GM18861 (cell line): ENCODE data around the gene OXGR1.
"Not testable (repeated sequence)": the region's sequence is repeated elsewhere in the genome, so short reads cannot be mapped to it uniquely, and the experiment has no call there.

Source experiments
- ATAC-seq: cut with Tn5 transposase; IDR thresholded peaks from one replicate; pipeline ENCODE4 v1.9.1; 2021; ENCODE audit not compliant: unreplicated experiment

Gene OXGR1

DNA sequence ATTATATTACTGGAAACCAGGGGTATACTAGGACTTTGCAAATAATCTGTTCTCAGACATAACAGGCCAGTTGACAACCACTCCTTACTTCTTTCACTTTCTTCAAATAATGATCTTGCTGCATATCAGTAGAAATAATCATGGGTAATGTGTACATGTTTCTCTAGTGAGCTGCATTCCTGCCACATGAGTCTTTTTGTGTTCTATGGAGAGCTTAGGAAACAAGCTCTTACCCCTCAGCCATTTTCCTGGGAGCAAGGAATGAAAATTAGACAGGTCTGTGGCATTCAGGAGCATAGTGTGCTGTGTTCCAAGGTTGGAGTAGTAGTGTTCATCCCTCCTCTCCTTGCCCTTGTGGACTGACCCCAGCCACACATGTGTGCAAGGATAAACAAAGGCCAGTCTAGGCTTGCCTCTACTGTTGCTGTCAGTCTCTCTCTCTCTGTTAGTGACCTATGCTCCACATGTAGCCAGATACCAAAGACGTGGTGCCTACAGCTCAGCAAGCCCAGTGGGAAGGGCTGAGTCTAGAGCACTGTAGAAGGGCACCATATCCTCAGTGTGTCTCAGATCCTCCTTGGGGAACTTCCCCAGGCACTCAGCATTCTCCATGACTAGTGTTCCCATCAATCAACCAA lies 11.5 kb upstream of the OXGR1 start:
- ATAC-seq = no peak

DNA sequence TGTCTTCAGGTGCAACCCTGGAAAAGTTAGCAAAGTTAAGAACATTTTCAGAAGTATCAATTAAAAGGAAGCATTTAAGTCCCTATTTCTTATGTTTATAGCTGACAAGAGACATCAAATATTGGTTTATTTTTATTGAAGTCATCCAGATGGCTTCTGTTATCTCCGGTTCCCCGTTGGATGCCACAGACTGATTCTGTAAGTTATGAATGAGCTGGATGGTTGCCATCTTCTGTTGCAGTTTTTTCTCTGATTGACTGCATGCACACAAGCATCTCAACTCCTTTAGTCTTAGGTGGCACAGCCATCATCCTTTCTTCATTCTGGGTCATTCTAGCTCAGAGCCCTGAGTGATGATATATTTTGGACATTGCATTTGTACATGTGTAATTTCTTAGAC lies 10.6 kb upstream of the OXGR1 start:
- no peak for ATAC-seq

DNA sequence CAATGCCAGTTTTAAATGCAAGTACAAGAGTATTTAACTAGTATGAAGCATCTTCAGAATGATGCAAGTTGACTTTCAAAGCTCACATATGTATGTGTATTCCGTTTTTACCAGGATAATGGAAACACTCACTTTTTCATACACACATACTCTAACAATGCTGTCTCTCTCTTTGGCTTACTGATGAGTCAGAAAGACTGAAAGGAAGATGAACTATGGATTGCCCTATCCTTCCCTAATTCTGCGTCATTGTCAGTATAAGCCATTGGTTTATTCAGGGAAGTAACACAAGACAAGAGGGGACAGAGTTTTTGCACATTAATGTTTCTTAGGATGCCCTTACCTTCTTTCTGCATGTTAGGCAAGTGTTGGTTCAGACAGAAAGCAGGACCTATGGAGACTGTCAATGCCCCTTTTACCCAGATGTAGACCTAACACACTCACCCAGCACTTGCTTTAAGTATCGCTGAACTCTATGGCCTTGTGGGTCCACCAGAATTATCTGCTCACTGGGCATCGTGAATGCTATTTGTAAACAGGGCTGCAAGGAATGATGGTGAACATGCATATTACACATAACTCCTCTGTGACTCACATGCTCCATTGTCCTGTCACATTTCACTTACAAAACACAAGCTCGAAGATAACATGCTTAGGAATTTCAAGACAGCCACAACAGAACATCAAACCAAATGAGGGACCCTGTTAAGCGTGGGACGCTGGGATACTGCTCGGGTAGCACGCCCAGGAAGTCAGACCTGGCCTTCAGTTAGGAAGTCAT lies 10.0 kb upstream of the OXGR1 start:
- no peak for ATAC-seq

DNA sequence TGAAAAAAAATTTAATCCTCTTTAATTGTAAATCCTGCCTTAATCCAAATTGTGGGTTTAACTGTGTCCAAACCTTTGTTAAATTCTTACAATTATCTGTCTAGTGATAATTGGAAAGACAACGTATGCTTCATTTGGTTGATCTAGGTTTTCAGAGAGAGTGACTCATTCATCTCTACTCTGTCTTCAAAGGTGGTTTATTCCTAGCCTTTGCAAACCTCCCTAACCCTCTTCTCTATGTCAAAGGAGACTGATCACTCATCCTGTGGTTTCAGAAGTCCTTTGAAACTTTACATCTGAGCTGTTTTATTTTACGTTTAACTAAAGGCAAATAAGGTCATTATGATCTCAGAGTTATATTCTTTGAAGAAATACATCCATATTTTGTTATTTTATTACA lies 8.8 kb upstream of the OXGR1 start:
- ATAC-seq = no peak

DNA sequence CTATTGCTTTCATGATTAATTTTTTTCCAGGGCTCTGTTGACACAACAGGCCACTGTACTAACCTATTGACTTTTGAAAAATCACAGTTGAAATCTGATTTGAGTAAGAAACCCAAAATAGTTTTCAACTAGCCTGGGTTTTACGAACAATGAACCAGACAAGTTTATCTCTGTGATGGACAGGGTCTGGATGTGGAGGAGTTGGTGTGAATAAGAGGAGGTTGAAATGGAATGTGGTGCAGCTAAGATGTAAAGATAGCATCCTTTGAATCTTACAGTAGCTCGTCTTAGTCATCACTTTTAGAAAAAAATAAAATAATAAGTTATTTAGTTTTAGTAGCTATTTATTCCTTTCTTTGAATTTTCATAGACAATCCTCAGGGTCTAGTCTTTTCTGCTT lies 8.3 kb upstream of the OXGR1 start:
- no peak for ATAC-seq

DNA sequence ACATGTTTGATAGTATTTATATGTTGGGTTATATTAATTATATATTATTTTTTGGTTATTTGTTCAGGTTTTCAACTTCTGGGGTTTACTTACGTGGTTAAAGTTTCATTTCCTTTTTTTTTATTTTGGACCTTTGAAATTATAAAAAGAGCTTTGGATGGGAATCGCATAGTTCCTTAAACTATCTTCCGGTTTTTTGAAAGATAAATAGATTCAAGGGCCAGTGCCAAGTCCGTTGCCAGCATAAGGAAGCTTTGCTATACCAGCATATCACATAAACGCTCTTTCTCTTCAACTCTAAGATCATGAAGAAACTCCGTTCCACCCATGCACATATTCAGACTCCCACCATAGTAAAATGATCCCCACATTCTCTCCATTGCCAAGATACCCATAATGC lies 7.4 kb upstream of the OXGR1 start:
- no peak for ATAC-seq

DNA sequence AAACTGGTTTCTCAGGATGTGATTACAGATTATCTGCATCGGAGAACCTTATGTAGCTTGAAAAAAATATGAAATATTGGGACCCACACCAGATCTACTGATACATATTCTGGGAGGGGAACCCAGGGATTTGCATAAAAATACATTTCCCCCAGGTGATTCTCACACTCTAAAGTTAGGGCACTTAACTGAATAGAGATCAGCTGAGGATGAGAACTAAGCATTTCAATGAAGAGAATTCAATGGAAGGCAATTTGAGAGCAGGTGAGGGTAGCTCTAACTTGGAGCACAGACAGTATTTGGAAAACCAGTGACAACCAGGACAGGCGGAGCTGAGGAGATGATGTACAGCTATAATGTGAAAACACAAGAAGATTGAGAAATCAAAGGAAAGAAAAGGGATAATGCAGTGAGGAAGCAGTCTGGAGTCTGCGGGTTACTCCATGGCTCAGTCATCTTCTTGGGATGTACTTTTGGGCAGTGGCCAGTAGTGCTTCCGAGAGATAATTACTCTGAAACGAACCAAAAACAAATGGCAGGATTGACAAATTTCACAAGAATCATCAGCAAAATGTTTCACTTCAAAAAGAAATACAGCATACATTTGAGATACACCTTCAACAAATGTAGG lies 6.1 kb upstream of the OXGR1 start:
- ATAC-seq = no peak

DNA sequence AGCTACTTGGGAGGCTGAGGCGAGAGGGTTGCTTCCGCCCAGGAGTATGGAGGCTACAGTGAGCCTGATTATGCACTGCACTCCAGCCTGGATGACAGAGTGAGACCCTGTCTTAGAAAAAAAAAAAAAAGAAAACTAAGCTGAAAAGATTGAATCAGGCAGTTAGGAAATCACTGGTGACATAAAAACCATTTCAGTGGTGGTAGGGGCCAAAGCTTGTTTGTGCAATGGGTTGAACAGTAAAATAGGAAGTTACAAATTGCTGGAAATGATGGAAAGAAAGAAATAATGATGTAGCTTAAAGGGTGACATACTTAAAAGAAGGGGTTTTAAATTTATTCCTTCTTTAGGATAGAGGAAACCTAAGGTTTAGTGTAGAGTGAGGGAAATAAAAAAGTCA lies 4.8 kb upstream of the OXGR1 start:
- no peak for ATAC-seq

DNA sequence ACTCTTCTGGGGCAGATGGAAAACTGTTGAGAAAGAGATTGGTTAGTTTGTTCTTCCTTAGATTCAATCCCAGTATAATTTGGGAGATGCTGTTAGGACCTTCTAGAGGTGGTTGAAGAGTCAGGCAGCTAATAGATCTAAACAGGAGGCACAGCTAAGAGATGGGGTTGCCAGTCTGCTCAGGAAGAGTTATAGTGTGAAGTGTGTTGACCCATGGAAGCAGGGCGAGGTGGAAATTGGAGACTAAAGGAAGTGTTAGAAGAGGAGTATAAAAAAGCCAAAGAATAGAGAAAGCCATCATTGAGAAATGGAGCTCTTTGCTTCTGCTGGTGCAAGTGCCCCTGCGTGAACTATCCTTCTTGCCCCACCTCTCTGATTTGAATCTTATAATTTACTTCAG lies 3.8 kb upstream of the OXGR1 start:
- ATAC-seq = no peak

DNA sequence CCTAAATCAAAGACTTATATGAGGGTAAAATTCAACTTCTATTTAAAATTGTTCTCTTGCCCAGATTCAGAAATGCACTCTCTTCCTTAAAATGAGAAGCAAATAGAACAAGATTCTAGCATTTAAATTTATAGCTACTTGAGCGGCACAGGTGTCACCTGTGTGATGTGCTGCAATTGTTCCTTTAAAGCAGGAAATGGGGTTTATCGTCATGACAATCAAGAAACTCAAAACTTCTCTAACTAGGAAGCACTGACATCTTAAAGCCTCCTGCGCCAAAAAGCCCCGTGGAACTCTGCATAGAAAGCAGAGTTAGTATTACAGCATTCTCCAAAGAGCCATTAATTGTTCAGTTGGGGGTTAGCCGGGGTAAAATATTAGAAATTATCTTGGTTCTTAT lies 2.6 kb upstream of the OXGR1 start:
- ATAC-seq = no peak

DNA sequence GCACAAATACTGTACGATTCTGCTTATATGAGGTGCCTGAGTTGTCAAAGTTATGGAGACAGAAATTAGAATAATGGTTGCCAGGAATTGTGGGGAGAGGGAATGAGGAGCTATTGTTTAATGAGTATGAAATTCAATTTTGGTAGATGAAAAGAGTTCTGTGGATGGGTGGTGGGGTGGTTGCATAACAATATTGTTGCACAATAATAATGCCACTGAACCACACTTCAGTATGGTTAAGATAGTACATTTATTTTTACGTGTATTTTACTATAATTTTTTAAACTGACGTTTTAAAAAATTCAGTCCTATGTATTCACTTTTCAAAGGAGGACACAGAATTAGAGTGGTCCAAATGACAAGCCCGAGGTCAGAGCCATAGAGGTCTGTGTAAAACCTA lies 1.8 kb upstream of the OXGR1 start:
- ATAC-seq = no peak

DNA sequence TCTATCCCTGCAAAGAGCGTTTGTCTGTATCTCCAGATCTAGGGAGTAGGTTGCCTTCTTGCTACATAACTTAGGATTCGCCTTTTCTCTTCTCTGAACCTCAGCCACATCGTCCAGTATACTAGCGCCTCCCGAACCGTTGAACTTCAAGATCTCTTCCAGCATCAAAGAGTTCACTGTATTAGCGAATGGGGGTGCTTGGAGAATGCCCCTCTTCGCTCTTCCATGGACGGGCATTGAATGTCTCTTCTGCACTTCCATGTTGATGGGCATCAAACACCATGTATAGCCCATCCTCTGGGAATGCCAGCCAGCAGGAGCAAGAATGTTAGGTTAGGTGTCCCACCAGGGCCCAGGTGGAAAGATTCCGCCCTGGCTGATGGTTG lies 575 bp upstream of the OXGR1 start:
- no peak for ATAC-seq

DNA sequence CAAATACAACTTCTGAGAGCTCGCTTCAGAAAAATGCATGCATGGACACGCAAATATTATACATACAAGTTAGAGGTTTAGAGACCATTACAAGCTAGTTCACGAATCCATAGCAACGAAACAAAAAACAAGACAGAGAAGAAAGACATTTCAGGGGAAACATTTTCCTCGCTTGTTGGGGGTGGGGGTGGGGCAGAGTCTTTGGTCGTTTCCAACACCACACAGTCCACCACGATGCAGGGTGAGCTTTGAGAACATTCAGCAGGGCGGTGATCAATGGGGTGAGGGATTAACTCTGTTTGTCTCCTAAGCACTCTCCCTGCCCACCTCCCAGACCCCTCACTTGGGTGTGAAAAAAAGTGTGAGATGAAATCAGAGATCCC lies 651 bp downstream of the OXGR1 start:
- no peak for ATAC-seq

DNA sequence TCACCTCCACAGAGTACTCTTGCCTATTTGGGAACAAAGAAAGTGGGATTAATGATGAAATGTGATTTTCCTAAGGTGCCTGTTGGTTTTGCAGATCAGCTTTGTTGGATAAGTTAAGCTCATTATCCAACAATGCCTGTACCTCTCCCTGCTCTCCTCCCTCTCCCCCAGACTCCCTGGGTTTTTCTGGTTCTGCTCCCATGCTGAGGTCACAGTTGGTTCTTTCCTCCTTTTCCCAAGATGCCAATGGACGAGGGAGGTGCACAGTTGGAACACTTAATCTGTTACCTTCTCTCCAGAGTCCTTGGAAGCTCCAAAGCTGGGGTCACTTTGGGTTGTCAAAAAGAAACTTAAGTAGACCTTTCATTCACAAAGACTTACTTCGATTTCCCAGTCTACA lies 1.6 kb downstream of the OXGR1 start:
- no peak for ATAC-seq

DNA sequence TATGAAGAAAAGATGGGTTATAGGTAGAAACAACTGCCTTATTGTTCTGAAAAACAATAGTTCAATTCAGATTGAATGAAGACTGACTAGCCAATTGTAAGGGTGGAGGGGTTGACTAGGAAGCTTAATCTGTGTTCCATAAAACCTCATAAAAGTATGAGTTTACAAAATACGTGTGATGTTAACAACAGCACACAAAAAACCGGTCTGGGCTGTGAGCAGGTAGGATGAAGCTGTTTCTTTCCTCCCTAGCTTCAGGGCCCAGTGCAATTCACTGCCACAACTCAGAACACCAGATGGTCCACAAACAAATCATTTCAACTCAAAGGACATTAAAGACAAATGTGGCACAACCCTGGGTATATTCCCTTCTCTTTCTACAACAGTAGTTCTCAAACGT lies 3.2 kb downstream of the OXGR1 start:
- ATAC-seq = no peak

DNA sequence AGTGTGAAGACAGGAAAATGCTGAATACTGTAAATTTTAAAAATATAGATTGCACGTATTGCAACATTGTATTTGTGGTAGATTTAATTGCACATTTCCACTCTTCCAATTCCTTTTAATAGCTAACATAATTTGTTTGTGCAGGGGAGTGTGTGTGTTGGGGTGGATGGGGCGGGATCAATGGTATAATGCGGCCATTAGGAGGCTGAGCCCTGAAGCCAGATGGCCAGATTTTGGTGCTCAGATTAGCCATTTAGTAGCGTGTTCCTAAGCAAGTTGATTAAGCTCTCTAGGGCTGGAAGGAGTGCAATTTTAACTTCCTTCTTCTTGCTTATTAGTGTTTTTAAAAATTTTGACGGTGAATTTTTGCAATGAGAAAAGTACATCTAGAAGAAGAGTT lies 5.8 kb downstream of the OXGR1 start:
- no peak for ATAC-seq

DNA sequence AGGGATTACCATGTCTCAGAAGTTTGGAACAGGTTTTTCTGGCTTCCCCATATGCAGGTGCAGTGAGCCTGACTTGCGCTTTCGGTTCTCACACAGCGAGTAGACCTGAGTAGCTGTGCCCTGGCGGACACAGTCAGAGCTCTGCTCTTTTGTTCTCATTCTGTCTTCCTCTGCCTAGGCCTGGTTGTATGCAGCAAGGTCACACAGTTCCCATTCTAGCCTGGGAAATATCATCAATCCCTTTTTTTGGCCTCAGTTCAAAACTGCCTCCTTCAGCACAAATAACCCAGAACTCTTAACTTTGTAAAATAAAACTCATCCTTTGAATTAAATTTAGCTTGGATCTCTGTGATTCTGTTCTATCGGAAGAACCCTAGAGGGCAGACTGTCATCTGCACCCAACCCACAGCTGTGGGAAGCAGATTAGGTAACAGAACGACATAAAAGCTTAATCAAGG lies 10.2 kb downstream of the OXGR1 start:
- peak; percentile 99 for ATAC-seq

DNA sequence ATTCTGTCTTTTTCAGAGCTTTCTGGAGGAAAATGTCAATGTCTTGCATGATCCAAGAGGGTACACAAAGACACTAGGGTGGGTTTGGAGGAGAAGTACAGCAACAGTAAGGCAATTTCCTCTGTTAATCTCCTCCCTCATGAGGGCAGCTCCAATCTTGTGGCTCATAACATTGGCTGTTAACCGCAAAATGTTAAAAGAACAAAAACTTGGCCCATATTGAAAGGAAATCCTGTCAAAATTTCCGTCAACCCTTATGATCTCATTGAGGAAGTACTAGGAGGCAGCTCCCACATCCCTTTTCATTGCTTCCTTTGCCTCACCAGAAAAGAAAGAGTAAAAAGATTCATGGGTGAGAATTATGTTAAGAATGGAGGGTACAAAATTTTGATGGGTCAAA lies 11.6 kb downstream of the OXGR1 start:
- ATAC-seq = no peak

DNA sequence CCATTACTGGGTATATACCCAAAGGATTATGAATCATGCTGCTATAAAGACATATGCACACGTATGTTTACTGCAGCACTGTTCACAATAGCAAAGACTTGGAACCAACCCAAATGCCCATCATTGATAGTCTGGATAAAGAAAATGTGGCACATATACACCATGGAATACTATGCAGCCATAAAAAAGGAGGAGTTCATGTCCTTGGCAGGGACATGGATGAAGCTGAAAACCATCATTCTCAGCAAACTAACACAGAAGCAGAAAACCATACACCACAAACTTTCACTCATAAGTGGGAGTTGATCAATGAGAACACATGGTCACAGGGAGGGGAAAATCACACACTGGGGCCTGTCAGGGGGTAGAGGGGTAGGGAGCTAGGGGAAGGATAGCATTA lies 14.4 kb downstream of the OXGR1 start:
- not testable (repeated sequence) for ATAC-seq

DNA sequence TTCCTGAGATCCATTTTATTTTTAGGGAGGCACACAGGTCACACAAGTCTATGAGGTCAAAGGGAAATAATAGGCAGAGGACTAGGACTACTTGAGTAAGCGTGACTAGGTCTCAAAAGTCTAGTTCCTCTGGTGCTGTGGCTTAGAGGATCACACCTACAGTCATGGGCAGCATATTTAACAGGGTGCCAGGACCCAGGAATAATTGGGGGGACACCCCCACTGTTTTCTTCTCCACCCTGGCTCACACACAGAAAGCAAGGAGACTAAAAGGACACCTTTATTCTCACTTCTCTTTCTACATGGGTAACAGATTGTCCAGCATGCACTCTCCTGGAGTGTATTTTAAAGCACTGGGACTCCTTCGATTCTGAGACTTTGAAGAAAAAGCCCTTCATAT lies 26.2 kb downstream of the OXGR1 start:
- ATAC-seq = no peak

DNA sequence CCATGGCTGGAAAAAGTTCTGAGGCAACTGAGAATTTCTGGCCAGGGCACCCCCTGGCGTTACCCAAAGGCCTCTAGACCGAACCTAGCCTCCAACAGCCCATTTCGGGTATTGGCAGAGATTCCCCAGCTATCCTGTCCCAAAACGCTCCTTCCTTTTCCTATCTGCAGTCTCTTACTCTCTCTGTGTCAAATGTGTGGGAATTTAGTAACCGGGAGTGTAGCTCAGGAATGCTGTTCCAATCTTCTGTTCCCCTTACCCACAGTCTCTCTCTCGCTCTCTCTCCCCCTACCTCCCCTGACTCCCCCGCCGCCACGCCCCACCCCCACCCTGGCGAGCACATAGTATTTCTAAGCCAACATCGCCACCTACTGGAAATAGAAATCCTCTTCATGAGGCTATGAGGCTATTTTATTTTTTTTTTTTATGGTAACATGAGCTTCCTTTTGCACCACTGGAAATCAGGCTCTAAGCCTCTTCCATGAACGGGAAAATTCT lies 27.0 kb downstream of the OXGR1 start:
- no peak for ATAC-seq

DNA sequence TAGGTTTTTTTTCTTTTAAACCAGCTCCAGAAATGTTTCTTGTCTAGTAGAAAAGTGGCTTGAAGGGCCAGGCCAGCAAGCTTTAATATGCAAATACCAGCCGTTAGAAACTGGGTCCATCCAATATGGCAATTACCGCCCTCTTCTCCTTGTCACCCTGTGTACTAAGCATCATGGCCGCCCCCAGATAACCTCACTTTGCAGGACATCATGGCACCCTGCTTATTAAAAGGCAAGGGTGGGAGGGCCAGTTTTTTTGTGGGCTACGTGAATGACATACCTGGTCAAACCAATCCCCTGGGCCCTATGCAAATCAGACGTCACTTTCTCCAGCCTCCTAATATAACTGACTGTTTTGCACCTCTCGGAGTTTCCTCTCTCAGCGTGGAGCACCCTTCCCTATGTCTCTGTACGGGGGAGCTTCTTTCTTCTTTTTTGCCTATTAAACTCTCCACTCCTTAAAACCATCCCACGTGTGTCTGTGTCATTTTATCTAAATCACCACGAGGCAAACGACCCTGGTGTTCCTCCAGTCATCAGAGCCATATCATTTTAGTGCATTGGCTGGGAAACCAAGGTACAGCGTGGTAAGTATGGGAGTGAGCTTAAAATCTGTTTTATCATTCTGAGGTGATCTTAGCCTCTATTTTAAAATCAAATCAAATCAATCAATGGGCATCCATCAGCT lies 27.7 kb downstream of the OXGR1 start:
- no peak for ATAC-seq
